GM12801 (cell line): ENCODE results near the gene FAM171A2.

Source experiments
- CTCF ChIP-seq: IDR thresholded peaks from one replicate; pipeline ENCODE4 v1.5.1; 2011; ENCODE audit warnings: control low read depth; ENCODE audit not compliant: insufficient read length; ENCODE audit errors: extremely low read depth

The FAM171A2 gene

GRCh38 chr17:44309472-44309871 lies 54.2 kb downstream of the FAM171A2 start:
- no peak for TF ChIP-seq CTCF

- TF ChIP-seq CTCF: no peak
Observed at GRCh38 chr17:44308865-44309264, 54.8 kb downstream of the FAM171A2 start.

GRCh38 chr17:44308320-44308818 lies 55.3 kb downstream of the FAM171A2 start, which contains the start of gene RUNDC3A:
Gene RUNDC3A (plus strand): TSS chr17:44308601. CDS start chr17:44308833, 232 bp downstream.
- TF ChIP-seq CTCF: no peak

- no peak for TF ChIP-seq CTCF
Observed at GRCh38 chr17:44307387-44308186, 56.1 kb downstream of the FAM171A2 start.

GRCh38 chr17:44304651-44305050 lies 59.0 kb downstream of the FAM171A2 start:
- no peak for TF ChIP-seq CTCF
